ENCODE results near the gene RELL2.

The RELL2 gene

GRCh38 chr5:141618804-141619554 is 17.8 kb upstream of the RELL2 start, which contains the start of gene DIAPH1:
TSS of gene DIAPH1 (minus strand) at chr5:141619000. CDS start at chr5:141618914, 86 bp downstream.
- DNase-seq (ENCODE audit: low spot score), result peak; percentile 72

GRCh38 chr5:141623186-141623585 is 13.6 kb upstream of the RELL2 start:
- DNase-seq (ENCODE audit: low spot score), result peak; percentile 77

GRCh38 chr5:141623611-141624010 is 13.2 kb upstream of the RELL2 start:
- DNase-seq (ENCODE audit: low spot score), result no peak

GRCh38 chr5:141628175-141628788 is 8.5 kb upstream of the RELL2 start:
- DNase-seq (ENCODE audit: low spot score), result no peak

- no peak for DNase-seq (ENCODE audit: low spot score)
Measured at GRCh38 chr5:141630570-141631140, 6.1 kb upstream of the RELL2 start.

GRCh38 chr5:141632650-141633049 is 4.1 kb upstream of the RELL2 start:
- no peak for DNase-seq (ENCODE audit: low spot score)

- no peak for DNase-seq (ENCODE audit: low spot score)
Measured at GRCh38 chr5:141633871-141634561, 2.8 kb upstream of the RELL2 start.

GRCh38 chr5:141634720-141635119 is 2.1 kb upstream of the RELL2 start:
- DNase-seq (ENCODE audit: low spot score), result no peak

- no peak for DNase-seq (ENCODE audit: low spot score)
Measured at GRCh38 chr5:141635646-141636045, 1.2 kb upstream of the RELL2 start.

GRCh38 chr5:141636106-141636412 is 738 bp upstream of the RELL2 start:
- no peak for DNase-seq (ENCODE audit: low spot score)

GRCh38 chr5:141637123-141637766 is 448 bp downstream of the RELL2 start:
- DNase-seq (ENCODE audit: low spot score), result no peak

- DNase-seq (ENCODE audit: low spot score), result peak; percentile 43
Measured at GRCh38 chr5:141637767-141638419, 1.1 kb downstream of the RELL2 start.

- no peak for DNase-seq (ENCODE audit: low spot score)
Measured at GRCh38 chr5:141638771-141639170, 2.0 kb downstream of the RELL2 start.

- no peak for DNase-seq (ENCODE audit: low spot score)
Measured at GRCh38 chr5:141639357-141640050, 2.7 kb downstream of the RELL2 start.

GRCh38 chr5:141640051-141640415 is 3.2 kb downstream of the RELL2 start:
- DNase-seq (ENCODE audit: low spot score), result no peak

GRCh38 chr5:141640698-141641097 is 3.9 kb downstream of the RELL2 start:
- DNase-seq (ENCODE audit: low spot score), result no peak

GRCh38 chr5:141641634-141642267 is 5.0 kb downstream of the RELL2 start:
- no peak for DNase-seq (ENCODE audit: low spot score)

- no peak for DNase-seq (ENCODE audit: low spot score)
Measured at GRCh38 chr5:141646026-141646425, 9.2 kb downstream of the RELL2 start.

- no peak for DNase-seq (ENCODE audit: low spot score)
Measured at GRCh38 chr5:141647242-141647641, 10.4 kb downstream of the RELL2 start.

- DNase-seq (ENCODE audit: low spot score), result no peak
Measured at GRCh38 chr5:141647851-141648250, 11.1 kb downstream of the RELL2 start.
